Measurements from ENCODE around the gene APC2.
"Not testable (repeated sequence)": the region's sequence is repeated elsewhere in the genome, so short reads cannot be mapped to it uniquely, and the experiment has no call there.

APC2 gene

DNA sequence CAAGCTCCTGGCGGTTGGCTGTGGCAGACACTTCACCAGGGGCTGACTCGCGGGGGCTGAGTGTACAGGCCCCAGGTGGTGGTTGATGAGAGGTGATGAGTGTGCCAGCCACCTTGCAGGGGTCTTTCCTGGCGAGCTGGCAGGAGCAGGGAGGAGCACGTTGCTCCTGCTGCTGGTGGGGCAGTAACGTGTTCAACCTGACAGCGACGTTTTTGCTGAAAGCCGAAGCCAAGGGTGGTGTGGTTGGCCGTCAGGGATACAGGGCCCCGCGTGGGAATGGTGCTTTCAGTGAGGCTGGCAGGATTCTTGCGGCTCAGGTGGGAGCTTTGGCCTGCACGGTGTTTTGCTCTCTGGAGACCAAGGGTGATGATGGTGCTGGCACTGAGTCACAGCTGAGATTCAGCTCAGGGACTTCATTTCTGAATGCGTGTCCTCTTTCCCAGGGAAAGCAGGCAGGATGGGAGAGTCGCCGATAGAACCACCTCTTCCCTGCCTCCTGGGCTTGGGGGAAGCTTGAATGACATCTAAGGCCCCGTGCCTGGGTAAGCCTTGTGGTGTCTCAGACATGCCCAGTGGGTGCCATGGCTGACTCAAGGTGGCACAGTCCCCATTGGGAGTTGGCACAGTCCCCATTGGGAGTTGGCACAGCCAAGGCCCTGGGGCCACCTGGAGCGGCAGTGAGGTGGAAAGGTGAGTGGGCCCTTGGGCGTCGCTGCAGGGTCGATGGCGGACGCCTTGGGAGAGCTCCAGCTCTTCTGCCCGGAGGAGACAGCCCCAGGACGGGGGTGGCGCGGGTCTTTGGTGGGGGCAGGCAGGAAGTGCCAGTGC is 33.7 kb upstream of the APC2 start:
- no peak for DNase-seq

GRCh38 chr19:1417145-1417544 is 32.8 kb upstream of the APC2 start:
- no peak for DNase-seq

DNA sequence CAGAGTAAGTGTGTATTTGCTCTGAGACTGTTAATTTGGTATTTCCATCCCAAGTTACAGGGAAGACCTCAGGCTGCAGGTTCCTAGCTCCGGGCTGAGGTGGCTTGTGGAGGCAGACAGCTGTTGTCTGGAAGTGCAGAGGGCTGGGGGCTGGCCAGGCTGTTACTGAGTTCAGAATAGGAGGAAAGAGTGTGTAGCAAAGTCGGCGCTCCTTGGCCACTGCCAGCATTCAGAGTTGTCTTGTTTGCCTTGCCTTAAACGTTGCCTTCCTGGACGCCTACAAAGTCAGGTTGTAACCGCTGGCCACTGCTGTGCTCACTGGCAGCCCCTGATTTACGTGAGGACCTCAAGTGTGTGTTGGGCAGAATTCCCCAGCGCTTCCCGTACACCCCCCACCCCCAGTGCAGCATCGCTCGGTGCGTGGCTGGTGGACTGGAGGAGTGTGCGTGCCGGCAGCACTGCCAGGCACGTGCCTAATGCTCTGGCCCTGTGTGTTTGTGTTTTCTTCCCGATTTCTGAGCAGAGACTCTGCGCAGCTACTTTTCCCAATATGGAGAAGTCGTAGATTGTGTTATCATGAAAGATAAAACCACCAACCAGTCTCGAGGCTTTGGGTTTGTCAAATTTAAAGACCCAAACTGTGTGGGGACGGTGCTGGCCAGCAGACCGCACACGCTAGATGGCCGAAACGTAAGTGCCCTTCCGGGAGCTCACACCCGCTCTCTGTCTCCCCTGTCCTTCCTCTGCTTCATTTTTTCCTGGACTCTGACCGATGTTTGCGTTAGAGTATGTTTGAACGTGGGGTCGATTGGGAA is 32.0 kb upstream of the APC2 start:
- DNase-seq: no peak

GRCh38 chr19:1418496-1418775 is 31.5 kb upstream of the APC2 start:
- no peak for DNase-seq

GRCh38 chr19:1418951-1419738 is 30.8 kb upstream of the APC2 start:
- DNase-seq: no peak

- DNase-seq: not testable (repeated sequence)
Observed at GRCh38 chr19:1420085-1420484, 29.8 kb upstream of the APC2 start.

- no peak for DNase-seq
Observed at GRCh38 chr19:1420590-1420989, 29.3 kb upstream of the APC2 start.

GRCh38 chr19:1421218-1421957 is 28.5 kb upstream of the APC2 start:
- DNase-seq: no peak

GRCh38 chr19:1421958-1422305 is 28.0 kb upstream of the APC2 start:
- no peak for DNase-seq

GRCh38 chr19:1422360-1422759 is 27.6 kb upstream of the APC2 start:
- DNase-seq: no peak

DNA sequence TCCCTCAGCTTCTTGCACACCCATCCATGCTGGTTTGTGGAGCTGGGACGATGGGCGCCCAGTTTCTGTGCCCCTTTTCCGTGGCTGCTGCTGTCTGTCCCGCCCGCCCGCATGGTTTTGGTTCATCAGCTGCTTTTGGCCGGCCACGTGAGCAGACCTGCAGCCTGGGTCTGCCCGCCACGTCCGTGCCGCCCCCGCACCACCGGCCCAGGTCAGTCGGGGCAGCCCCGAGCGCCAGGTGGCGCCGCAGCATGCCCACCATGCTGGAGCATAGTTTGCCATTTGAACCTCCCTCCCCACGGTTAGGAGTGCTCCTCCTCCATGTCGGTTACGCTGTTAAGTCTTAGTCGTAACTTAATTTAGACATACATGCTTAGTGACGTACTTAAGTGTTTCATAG is 27.0 kb upstream of the APC2 start:
- no peak for DNase-seq

DNA sequence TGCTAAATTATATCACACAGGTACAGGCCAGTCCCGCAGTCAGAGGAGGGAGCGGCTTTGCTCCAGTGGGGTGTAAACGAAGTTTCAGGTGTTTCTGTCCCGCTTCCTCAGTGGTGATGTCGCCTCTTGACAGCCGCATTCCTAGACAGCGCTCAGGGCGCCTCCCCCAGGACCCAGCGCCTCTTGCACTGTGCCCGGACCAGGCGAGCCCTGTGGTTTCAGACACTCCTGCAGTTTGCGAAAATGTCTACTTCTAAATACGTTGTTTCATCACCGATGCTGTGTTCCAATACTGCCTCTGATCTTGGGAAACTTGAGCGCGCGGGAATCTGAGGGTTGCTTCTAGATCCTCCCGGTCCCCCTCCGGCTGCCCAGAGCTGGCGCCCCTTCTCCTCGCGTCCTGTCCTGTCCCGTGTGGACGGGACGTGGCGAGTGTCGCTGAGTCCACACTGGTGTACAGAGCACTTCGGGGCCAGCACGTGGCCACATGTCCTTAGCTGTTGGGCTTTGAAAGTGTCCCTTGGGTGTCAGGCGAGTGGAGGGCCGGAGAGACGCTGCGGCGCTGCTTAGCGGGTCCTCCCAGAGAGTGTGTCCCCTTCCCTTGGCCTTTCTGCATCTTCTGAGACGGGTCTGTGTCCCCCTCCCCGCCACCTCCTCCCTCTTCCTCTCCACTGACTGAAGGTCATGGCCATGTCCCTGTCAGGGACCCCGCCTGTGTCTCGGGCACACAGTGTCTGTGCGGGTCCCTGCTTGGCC is 26.3 kb upstream of the APC2 start:
- no peak for DNase-seq

DNA sequence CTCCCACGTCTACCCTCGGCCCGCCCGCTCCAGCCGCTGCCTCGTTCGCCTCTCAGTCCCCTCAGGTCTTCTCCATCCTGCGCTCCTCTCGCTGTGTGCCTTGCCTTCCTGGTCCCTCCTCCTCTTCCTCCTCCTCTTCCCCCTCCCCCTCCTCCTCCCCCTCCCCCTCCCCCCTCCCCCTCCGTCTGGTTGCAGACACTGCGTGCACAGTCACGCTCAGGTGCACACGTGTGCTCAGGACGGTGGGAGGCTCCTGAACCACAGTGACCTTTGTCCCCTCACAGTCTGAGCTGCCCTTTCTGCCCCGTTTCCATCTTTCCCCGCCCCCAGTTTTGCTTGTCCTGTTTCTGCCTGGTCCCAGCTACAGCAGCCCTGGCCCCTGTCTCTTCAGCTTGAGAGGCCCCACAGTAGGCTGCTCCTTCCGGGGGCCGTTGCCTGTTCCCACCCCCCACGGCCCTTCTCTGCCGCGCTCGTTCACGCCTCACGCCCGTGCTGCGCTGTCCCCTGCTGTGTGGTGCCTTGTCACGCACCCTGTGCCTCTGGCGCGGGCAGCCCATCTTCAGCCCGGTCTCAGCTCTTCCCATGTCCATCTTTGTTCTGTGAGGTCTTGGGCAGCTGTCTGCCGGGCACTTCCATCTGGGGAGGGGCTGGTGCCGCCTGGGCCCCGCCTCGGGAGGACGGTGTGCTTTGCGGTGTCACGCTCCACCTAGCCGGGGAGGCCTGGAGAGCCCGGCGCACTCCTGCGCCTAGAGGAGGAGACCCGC is 25.5 kb upstream of the APC2 start:
- no peak for DNase-seq

DNA sequence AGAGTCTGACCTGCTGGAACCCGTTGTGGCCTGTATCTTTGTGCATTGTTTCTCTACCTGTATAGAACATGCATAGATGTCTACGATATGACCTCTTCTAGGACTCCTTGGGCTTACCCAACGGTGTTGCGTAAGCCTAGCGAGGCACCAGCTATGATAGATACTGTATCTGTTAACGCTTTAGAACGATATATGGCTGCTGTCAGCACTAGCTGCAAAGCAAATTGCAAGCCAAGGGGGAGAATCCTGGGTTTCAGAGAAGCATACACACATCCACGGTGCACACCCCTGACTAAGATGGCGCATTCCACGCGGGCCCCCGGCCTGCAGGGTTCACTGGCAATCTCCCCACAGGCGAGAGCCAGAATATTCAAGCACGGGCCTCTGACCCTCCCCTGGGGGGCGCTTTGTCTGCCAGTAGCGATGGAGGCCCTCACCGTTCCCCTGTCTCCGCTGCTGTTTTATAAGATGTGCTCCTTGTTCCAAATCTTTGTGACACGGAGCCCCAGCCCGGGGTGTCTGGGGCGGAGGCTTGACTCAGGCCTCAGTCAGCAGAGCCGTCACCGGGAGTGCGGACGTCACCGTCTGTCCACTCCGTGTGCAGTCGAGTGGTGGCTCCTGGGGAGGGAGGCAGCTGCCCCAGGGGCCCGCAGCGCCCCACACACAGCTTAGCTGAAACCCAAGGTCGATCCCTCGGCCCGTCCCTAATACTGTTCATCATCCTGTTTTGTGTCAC is 24.7 kb upstream of the APC2 start:
- no peak for DNase-seq

DNA sequence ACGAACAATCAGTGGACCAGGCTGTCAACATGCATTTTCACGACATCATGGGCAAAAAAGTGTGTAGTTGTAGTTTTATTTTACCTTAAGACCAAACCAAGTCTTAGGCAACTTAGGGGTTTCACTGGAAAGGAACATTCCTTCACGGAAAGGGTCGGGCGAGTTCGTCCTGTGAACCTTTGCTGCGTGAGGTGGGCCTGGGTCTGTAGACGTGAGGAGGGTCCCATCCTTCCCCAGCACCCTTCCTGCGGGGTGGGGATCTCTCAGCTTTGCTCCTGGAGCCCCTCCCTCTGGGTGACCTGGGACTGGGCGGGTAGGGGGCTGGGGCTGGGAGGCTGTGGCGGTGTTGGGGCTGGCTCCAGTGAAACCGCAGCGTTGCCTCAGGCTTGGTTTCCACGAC is 24.0 kb upstream of the APC2 start:
- no peak for DNase-seq

DNA sequence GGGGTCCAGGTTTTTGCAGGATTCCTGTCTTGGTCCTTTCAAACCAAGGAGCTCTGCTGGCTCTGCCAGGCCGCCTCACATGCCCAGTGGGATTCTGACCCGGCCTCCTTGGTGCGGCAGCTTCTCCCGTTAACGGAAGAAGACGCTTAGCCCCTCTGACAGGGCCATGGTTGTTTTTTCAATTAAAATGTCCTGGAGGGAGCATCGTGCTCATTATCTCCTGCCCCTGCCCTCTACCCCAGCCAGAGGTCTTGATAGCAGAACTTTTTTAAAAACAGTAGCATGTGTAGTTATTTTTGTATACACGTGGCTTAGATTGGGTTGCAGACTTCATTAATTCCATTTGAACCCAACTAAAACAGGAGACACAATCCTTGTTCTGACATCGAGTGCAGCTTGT is 23.2 kb upstream of the APC2 start:
- no peak for DNase-seq

GRCh38 chr19:1427221-1427920 is 22.6 kb upstream of the APC2 start:
- no peak for DNase-seq

DNA sequence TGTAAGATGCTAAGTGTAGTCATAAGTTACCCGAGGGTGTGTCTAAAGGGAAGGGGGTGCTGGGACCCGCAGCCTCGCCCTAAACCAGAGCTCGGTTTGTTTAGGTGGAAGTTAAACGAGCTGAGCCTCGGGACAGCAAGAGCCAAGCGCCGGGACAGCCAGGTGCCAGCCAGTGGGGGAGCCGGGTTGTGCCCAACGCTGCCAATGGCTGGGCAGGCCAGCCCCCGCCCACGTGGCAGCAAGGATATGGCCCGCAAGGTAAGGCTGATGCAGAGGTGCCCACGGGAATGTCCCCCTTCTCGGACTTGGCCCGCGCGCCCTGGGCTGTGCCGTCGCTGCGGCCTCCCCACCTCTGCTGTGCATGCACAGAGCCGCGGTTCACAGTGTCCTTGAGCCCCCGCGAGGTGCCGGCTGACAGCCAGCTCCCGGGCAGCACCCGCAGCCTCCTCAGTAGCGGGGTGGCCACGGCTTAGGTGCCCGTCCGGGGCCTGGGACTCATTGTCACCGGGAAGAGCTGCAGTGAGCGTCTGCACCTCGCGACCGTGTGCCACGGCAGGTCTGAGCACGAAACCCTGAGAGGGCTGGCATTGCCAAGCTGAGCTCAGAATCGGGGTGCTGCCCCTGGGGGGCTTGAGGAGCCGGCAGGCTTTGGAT is 21.1 kb upstream of the APC2 start:
- no peak for DNase-seq

DNA sequence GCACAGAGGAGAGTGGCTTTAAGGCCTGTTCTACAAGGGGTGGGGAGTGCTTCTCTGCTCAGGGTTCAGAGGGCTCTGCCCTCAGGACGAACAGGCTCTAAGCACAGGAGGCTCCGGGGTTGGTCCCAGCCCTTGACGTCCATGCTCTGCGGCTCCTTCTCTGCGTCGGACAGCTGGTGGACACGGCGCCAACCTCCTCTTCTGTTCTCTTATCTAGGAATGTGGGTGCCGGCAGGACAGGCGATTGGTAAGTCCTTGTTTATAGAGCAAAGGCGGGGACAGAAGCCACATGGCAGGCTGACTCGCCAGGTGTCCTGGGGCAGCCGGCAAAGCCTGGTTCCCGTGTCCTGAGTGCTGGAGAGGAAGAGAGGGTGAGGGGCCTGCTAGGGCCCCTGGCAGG is 20.2 kb upstream of the APC2 start:
- DNase-seq: no peak

GRCh38 chr19:1430246-1430645 is 19.7 kb upstream of the APC2 start:
- no peak for DNase-seq

All from effector CD4-positive, alpha-beta T cell (primary cell).